Measurements from ENCODE around the gene DNAJC11.
"Not testable (repeated sequence)": the region's sequence is repeated elsewhere in the genome, so short reads cannot be mapped to it uniquely, and the experiment has no call there.

Gene DNAJC11

GRCh38 chr1:6695868-6696267 is 5.7 kb downstream of the DNAJC11 start:
- no peak for DNase-seq

- no peak for DNase-seq
These were observed 7.4 kb downstream of the DNAJC11 start for GRCh38 chr1:6694121-6694713.

- no peak for DNase-seq
These were observed 8.7 kb downstream of the DNAJC11 start for GRCh38 chr1:6692956-6693355.

GRCh38 chr1:6691507-6691906 is 10.1 kb downstream of the DNAJC11 start:
- DNase-seq = no peak

GRCh38 chr1:6690186-6690585 is 11.4 kb downstream of the DNAJC11 start:
- DNase-seq = no peak

GRCh38 chr1:6688757-6689156 is 12.9 kb downstream of the DNAJC11 start:
- DNase-seq = no peak

GRCh38 chr1:6688001-6688400 is 13.6 kb downstream of the DNAJC11 start:
- no peak for DNase-seq

GRCh38 chr1:6686294-6686693 is 15.3 kb downstream of the DNAJC11 start:
- DNase-seq = no peak

GRCh38 chr1:6685381-6685780 is 16.2 kb downstream of the DNAJC11 start:
- DNase-seq = no peak

- DNase-seq = peak; percentile 5 to 16
These were observed 18.2 kb downstream of the DNAJC11 start for GRCh38 chr1:6683434-6683833.

- DNase-seq = no peak
These were observed 25.7 kb downstream of the DNAJC11 start for GRCh38 chr1:6675941-6676340.

- DNase-seq = no peak
These were observed 26.8 kb downstream of the DNAJC11 start for GRCh38 chr1:6674771-6675170.

GRCh38 chr1:6673816-6674398 is 27.7 kb downstream of the DNAJC11 start:
- no peak for DNase-seq

GRCh38 chr1:6672558-6672957 is 29.1 kb downstream of the DNAJC11 start:
- DNase-seq = no peak

- no peak for DNase-seq
These were observed 33.1 kb downstream of the DNAJC11 start for GRCh38 chr1:6668503-6668902.

GRCh38 chr1:6667139-6667538 is 34.5 kb downstream of the DNAJC11 start:
- DNase-seq = no peak

GRCh38 chr1:6666696-6667095 is 34.9 kb downstream of the DNAJC11 start:
- DNase-seq = no peak

- DNase-seq = not testable (repeated sequence)
These were observed 39.1 kb downstream of the DNAJC11 start for GRCh38 chr1:6662468-6662867.

- no peak for DNase-seq
These were observed 41.1 kb downstream of the DNAJC11 start for GRCh38 chr1:6660415-6661049.

- no peak for DNase-seq
These were observed 43.1 kb downstream of the DNAJC11 start for GRCh38 chr1:6658359-6659060.

GRCh38 chr1:6657138-6657537 is 44.5 kb downstream of the DNAJC11 start:
- no peak for DNase-seq

GRCh38 chr1:6653436-6654290 is 48.0 kb downstream of the DNAJC11 start:
- no peak for DNase-seq

- no peak for DNase-seq
These were observed 48.6 kb downstream of the DNAJC11 start for GRCh38 chr1:6652986-6653385.

Data from activated CD4-positive, alpha-beta T cell treated with anti-CD3 and anti-CD28 coated beads, Interleukin-2, amount 50 U/mL, for 48 hours (primary cell).